Loucy (cell line): ENCODE data around the gene WIZ.

Source experiments
- CTCF ChIP-seq: fragments of 200-600 bp; sonication (generic); conservative IDR thresholded peaks from 2 replicates; pipeline ENCODE4 v1.5.1; 2014; ENCODE audit warnings: mild to moderate bottlenecking, antibody characterized with exemption, low read length
- EZH2phosphoT487 ChIP-seq: fragments of 200-600 bp; IDR thresholded peaks from 2 replicates; pipeline ENCODE4 v1.6.1; 2018; ENCODE audit warnings: antibody characterized with exemption, mild to moderate bottlenecking, moderate library complexity, borderline replicate concordance

DNA sequence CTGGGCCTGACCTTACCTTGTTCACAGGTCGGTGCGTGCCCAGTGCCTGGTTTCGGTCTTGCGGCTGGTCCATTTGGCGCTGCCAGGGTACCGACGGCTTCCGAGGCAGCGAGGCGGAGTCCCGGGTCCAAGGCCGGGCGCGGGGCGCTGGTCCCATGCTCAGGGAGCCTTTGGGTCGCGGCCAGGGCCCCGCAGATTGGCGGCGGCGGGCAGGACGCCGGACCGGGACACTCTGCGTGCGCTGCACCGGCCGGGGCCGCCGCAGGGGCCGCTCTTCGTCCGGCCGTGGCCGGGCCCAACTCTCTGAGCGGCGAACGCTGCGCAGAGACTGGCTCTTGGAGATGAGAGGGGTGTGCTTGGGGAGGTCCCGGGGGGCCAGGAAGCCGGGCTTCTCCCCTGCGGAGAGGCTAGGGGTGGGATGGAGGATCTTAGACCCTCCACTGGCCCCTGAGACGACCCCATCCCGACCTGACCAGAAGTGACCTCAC lies 3.4 kb upstream of the WIZ start:
- no peak for TF ChIP-seq CTCF
- TF ChIP-seq EZH2phosphoT487, result no peak
